NB4 (cell line): ENCODE data around the gene DDX51.

ENCODE experiments used
- DNase-seq: peaks from one replicate; pipeline ENCODE4 v3.0.0; 2010; ENCODE audit warnings: low read depth
- H3K4me3 ChIP-seq: one replicate; pipeline ENCODE4 v1.5.1; 2011; ENCODE audit warnings: mild to moderate bottlenecking, low read depth, low read length, moderate library complexity
- CTCF ChIP-seq: IDR thresholded peaks from one replicate; pipeline ENCODE4 v1.5.1; 2012; ENCODE audit warnings: low read depth, low read length
- MAX ChIP-seq: IDR thresholded peaks from 2 replicates; pipeline ENCODE4 v1.6.1; 2011; ENCODE audit warnings: low read depth, low read length
- MYC ChIP-seq: IDR thresholded peaks from 2 replicates; pipeline ENCODE4 v1.6.1; 2011; ENCODE audit warnings: low read depth, low read length
- POLR2A ChIP-seq: IDR thresholded peaks from 2 replicates; pipeline ENCODE4 v1.6.1; 2011; ENCODE audit warnings: mild to moderate bottlenecking; ENCODE audit not compliant: insufficient read length; ENCODE audit errors: extremely low read depth

DDX51 gene

DNA sequence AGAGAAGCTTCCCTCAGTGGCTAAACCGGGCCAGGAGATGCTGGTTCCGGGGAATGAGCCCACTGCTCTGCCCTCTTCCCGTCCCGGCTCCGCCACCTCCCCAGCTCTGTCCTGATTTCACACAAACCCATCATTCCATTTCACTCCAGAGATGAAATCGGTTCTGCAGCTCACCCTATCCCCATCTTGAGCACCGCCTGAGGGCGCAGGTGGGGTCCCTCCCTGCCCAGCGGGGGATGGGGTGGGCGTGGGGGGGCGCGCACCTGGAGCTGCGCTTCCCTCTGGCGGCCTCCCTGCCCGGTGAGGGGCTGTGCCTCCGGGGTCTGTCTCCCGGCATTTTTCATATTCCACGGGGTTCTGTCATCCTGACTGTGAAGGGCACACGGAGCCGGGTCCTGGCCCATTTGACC is 44.8 kb upstream of the DDX51 start:
- no peak for DNase-seq
- H3K4me3 ChIP-seq, result peak overlapping the region; percentile 50
- TF ChIP-seq POLR2A (no peak), MYC (no peak), CTCF (no peak), MAX (no peak)

GRCh38 chr12:132188451-132188901 is 44.4 kb upstream of the DDX51 start:
- DNase-seq, result no peak
- H3K4me3 ChIP-seq, result no peak overlapping the region
- TF ChIP-seq POLR2A (no peak), MYC (no peak), MAX (no peak), CTCF (no peak)

GRCh38 chr12:132187646-132188450 is 43.7 kb upstream of the DDX51 start:
- TF ChIP-seq CTCF (no peak), POLR2A (no peak), MYC (no peak), MAX (no peak)
- no peak overlapping the region for H3K4me3 ChIP-seq
- no peak for DNase-seq

- H3K4me3 ChIP-seq, result no peak overlapping the region
- TF ChIP-seq MAX (no peak), MYC (no peak), POLR2A (no peak), CTCF (no peak)
- no peak for DNase-seq
Measured at GRCh38 chr12:132186857-132187620, 42.9 kb upstream of the DDX51 start.

DNA sequence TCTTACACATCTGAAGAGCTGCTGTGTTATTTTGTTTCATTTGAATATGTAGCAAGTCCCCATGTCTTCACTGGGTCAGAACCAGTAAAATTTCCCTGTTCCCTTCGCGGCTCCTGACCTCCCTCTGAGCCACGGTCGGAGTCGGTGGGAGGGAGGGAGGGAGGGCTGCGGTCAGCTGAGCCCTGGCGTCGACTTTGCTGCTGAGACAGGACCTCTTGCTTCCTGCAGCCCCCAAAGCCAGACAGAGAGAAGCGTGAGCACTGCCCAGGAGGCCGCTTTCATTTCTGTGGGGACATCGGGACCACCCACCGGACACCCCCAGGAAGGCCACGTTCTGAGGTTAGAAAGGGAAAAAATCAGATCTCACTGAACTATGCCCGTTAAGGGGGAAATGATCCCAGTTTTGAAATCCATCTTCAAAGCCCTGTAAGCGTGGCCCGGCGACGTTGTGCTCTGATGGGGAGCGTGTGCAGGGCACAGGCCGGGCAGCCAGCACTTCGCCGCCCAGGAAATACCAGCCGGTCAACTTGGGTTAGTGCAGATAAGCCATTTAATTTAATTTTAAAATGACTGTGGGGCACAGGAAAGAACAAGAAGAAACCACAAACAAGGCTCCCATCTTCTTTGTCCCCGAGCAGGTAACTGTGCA is 42.2 kb upstream of the DDX51 start:
- TF ChIP-seq CTCF, result no peak
- no peak for TF ChIP-seq MYC
- no peak for TF ChIP-seq MAX
- TF ChIP-seq POLR2A, result no peak
- H3K4me3 ChIP-seq, result no peak overlapping the region
- DNase-seq, result peak; percentile 46
